Neuronal stem cell (in vitro differentiated cells): ENCODE data around the gene PHACTR3.

Experiments
- DNase-seq: peaks from one replicate; pipeline ENCODE4 v3.0.0-alpha.2; 2013; ENCODE audit warnings: low spot score
- H2AFZ ChIP-seq: one replicate; pipeline ENCODE4 v1.6.1; 2013; ENCODE audit warnings: mild to moderate bottlenecking, low read length, inconsistent platforms
- H2AK5ac ChIP-seq: 2 replicates; pipeline ENCODE4 v1.6.1; 2013; ENCODE audit warnings: low read depth, mild to moderate bottlenecking, inconsistent platforms, low read length, moderate library complexity, mixed read lengths
- H2BK120ac ChIP-seq: 2 replicates; pipeline ENCODE4 v1.6.1; 2013; ENCODE audit warnings: low read depth, mild to moderate bottlenecking, inconsistent platforms, low read length, moderate library complexity, mixed read lengths
- H2BK12ac ChIP-seq: one replicate; pipeline ENCODE4 v1.6.1; 2013; ENCODE audit warnings: low read length, inconsistent platforms
- H2BK15ac ChIP-seq: 2 replicates; pipeline ENCODE4 v1.6.1; 2013; ENCODE audit warnings: mild to moderate bottlenecking, low read length, inconsistent platforms, mixed read lengths
- H2BK5ac ChIP-seq: one replicate; pipeline ENCODE4 v1.6.1; 2013; ENCODE audit warnings: inconsistent platforms, mild to moderate bottlenecking, low read length, moderate library complexity
- H3K14ac ChIP-seq: one replicate; pipeline ENCODE4 v1.6.1; 2013; ENCODE audit warnings: low read length, inconsistent platforms
- H3K18ac ChIP-seq: 2 replicates; pipeline ENCODE4 v1.6.1; 2013; ENCODE audit warnings: low read length, inconsistent platforms
- H3K23ac ChIP-seq: 2 replicates; pipeline ENCODE4 v1.6.1; 2013; ENCODE audit warnings: low read depth, mild to moderate bottlenecking, mixed read lengths, low read length, inconsistent platforms; ENCODE audit not compliant: poor library complexity
- H3K27ac ChIP-seq: replicated peaks from 3 replicates; pipeline ENCODE4 v1.5.1; 2013; ENCODE audit warnings: low read length, inconsistent platforms
- H3K27me3 ChIP-seq, 3 experiments: 2 replicates each; pipeline ENCODE4 v1.6.1; 2013; ENCODE audit warnings: low read length in 3 of 3, mild to moderate bottlenecking in 2 of 3, inconsistent platforms in 1 of 3, low read depth in 1 of 3, mixed read lengths in 1 of 3, moderate library complexity in 1 of 3; ENCODE audit not compliant: control insufficient read depth in 3 of 3, insufficient read depth in 3 of 3
- H3K36me3 ChIP-seq, 2 donors: replicated peaks in 1 of 2; 2 replicates each; pipeline ENCODE4 v1.6.1; 2013; ENCODE audit warnings: low read length in 2 of 2; ENCODE audit not compliant: control insufficient read depth in 2 of 2, insufficient read depth in 2 of 2
- H3K4ac ChIP-seq: 2 replicates; pipeline ENCODE4 v1.6.1; 2013; ENCODE audit warnings: inconsistent platforms, mild to moderate bottlenecking, low read length, moderate library complexity
- H3K4me1 ChIP-seq, 2 donors: 1 replicate in 1 of 2; 2 replicates in 1 of 2; pipeline ENCODE4 v1.6.1; 2013; ENCODE audit warnings: low read length in 2 of 2, low read depth in 1 of 2; ENCODE audit not compliant: control insufficient read depth in 2 of 2, insufficient read depth in 1 of 2
- H3K4me2 ChIP-seq: one replicate; pipeline ENCODE4 v1.6.1; 2013; ENCODE audit warnings: mild to moderate bottlenecking, low read length, inconsistent platforms; ENCODE audit not compliant: insufficient read depth, poor library complexity, severe bottlenecking
- H3K4me3 ChIP-seq, 2 donors: 2 replicates each; pipeline ENCODE4 v1.5.1; 2013; ENCODE audit warnings: low read length in 2 of 2, mild to moderate bottlenecking in 2 of 2, inconsistent platforms in 1 of 2, moderate library complexity in 1 of 2
- H3K79me1 ChIP-seq: one replicate; pipeline ENCODE4 v1.6.1; 2013; ENCODE audit warnings: low read depth, mild to moderate bottlenecking, inconsistent platforms, low read length, moderate library complexity
- H3K9ac ChIP-seq: one replicate; pipeline ENCODE4 v1.6.1; 2013; ENCODE audit warnings: mild to moderate bottlenecking, low read depth, low read length, inconsistent platforms; ENCODE audit not compliant: poor library complexity
- H3K9me3 ChIP-seq, 2 donors: replicated peaks in 1 of 2; 2 replicates each; pipeline versions ENCODE3 to v1.6.1; 2013; ENCODE audit warnings: low read length in 2 of 2, mild to moderate bottlenecking in 2 of 2, inconsistent platforms in 1 of 2, low read depth in 1 of 2, mixed read lengths in 1 of 2, moderate library complexity in 1 of 2; ENCODE audit not compliant: control insufficient read depth in 2 of 2, insufficient read depth in 1 of 2
- H4K8ac ChIP-seq: one replicate; pipeline ENCODE4 v1.6.1; 2013; ENCODE audit warnings: low read depth, mild to moderate bottlenecking, inconsistent platforms, low read length, moderate library complexity
- H4K91ac ChIP-seq: one replicate; pipeline ENCODE4 v1.6.1; 2013; ENCODE audit warnings: low read length, low read depth, mild to moderate bottlenecking, inconsistent platforms; ENCODE audit not compliant: poor library complexity
- WGBS, 2 donors: extraction: QIAGEN DNeasy Blood & Tissue Kit; methylation state at CpG; one replicate each; pipeline ENCODE4 v1.1.7; 2013; ENCODE audit warnings: missing lambda C conversion rate in 2 of 2, mixed read lengths in 1 of 2; ENCODE audit not compliant: insufficient read length in 2 of 2, insufficient replicate concordance in 1 of 2; ENCODE audit errors: extremely low coverage in 2 of 2; 5-methylcytosine and 5-hydroxymethylcytosine counted together

Gene PHACTR3

DNA sequence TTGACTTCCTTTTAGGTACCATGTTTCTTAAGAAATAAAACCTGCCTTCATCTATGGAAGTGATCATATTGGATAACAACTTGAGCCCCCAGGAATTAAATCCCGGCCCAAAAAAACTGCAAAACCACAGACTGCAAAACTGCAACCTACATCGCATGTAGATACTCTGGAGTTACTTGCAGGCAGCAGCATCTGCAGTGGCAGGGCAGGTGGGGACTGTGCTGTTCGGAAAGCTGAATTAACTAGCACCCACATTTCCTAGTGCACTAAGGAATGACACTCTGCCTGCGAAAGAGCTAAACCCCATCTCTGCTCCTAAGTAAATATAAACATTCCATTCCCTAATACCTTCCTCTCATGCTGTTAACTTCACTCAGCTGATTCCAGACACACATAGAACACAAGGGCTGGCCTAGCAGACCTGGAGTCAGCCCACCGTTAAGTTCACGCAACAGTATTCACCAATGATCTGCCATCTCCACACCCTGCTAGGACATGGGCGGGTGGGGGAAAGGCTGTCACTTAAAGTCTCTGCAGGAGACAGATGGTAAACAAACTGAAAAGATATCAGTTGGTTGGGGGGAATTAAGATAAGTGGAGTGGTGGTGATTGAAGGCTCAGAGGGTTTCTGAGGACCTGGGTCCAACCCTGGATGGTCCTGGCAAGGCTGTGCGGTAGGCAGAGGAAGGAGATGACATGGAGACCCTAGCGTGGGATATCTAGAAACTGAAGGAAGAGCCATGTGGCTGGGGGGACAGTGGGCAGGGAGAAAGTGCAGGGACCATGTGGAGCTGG is 200.7 kb downstream of the PHACTR3 start:
- WGBS, 2 donors = no CpG with 5 or more reads among the region's 9 CpGs
- no peak overlapping the region for H3K4ac ChIP-seq

DNA sequence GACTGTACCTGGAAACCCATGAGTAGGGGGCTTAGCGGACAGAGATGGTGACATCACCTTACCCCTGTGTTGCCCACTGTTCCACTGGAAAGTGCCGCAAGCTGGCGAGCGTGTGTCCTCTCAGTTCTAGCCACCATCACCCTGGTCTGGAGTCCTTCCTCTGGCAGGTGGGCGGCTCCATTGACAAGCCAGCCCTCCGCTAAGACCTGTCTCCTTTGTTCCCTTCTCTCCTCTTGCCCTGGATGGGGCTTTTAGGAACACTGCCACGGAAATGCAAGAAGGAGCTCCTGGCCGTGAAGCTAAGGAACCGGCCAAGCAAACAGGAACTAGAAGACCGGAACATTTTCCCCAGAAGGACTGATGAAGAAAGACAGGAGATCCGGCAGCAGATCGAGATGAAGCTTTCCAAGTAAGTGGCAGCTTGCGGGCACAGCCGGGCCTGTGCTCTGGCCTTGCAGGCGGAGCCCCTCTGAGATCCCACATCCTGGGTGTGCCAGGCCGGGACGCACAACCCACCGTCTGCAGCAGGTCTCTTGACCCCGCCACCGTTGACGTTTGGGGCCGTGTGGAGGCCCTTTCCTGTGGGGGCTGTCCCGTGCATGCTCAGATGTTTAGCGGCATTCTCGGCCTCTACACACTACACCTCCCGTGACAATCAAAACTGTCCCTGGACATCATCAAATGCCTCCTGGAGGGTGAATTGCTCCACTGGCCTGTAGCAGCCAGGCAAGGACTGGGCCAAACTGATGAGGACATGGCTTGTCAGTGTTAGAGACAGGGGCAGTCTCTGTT is 201.6 kb downstream of the PHACTR3 start:
- Histone ChIP-seq H4K8ac (no peak overlapping the region), H3K9me3 (no peaks in the 10 kb centered on the region), H2AFZ (no peak overlapping the region), H3K27ac (no peak overlapping the region), H3K9ac (no peak overlapping the region), H3K4me2 (no peak overlapping the region), H3K4ac (no peak overlapping the region), H3K36me3 (no peaks in the 10 kb centered on the region), H4K91ac (no peak overlapping the region), H3K14ac (no peak overlapping the region), H3K79me1 (no peaks in the 10 kb centered on the region), H3K23ac (no peak overlapping the region), H2BK12ac (no peak overlapping the region), H3K4me3 (no peak overlapping the region), H2BK120ac (no peak overlapping the region), H2BK5ac (no peak overlapping the region), H3K18ac (no peak overlapping the region), H2AK5ac (no peak overlapping the region), H2BK15ac (no peak overlapping the region), H3K4me1 (peaks cover 0 to 12% of the 10 kb centered on the region in 2 donors), H3K27me3 (peaks cover 0 to 14% (median 0%) of the 10 kb centered on the region in 3 experiments)
- DNase-seq = no peak
- no CpG with 5 or more reads among the region's 26 CpGs for WGBS, 2 donors

More for the DNA sequence above, 200.7 kb downstream of the PHACTR3 start:
- Histone ChIP-seq H3K27me3 (peaks cover 0 to 14% (median 0%) of the 10 kb centered on the region in 3 experiments), H3K18ac (no peak overlapping the region), H3K14ac (no peak overlapping the region), H3K4me3 (no peak overlapping the region), H4K8ac (no peak overlapping the region), H3K4me1 (peaks cover 0 to 3% of the 10 kb centered on the region in 2 donors), H3K23ac (no peak overlapping the region), H2BK120ac (no peak overlapping the region), H3K9me3 (no peaks in the 10 kb centered on the region), H2BK15ac (no peak overlapping the region), H3K79me1 (no peaks in the 10 kb centered on the region), H2AFZ (no peak overlapping the region), H2AK5ac (no peak overlapping the region), H4K91ac (no peak overlapping the region), H3K36me3 (no peaks in the 10 kb centered on the region), H3K9ac (no peak overlapping the region), H3K27ac (no peak overlapping the region), H2BK12ac (no peak overlapping the region), H3K4me2 (no peak overlapping the region), H2BK5ac (no peak overlapping the region)
- DNase-seq = no peak

DNA sequence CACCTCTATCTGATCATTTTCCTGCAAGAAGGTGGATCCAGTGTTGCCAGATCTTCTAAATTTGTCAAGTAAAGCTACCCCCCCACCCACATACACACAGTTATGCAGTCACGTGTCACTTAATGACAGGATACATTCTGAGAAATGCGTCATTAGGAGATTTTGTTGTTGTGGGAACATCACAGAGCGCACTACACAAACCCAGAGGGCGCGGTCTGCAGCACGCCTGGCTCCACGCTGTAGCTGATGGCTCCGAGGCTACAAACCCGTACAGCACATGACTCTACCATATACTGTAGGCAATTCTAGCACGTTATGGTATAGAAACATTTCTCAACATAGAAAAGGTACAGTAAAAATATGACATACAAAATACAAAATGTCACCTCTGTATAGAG is 202.2 kb downstream of the PHACTR3 start:
- Histone ChIP-seq H2BK15ac (no peak overlapping the region), H3K4ac (no peak overlapping the region), H3K9me3 (no peaks in the 10 kb centered on the region), H2BK5ac (no peak overlapping the region), H3K4me3 (no peak overlapping the region), H2AFZ (no peak overlapping the region), H3K27ac (no peak overlapping the region), H3K4me2 (no peak overlapping the region), H2BK120ac (no peak overlapping the region), H3K9ac (no peak overlapping the region), H4K8ac (no peak overlapping the region), H3K23ac (no peak overlapping the region), H2AK5ac (no peak overlapping the region), H3K79me1 (no peaks in the 10 kb centered on the region), H4K91ac (no peak overlapping the region), H3K14ac (no peak overlapping the region), H3K27me3 (peaks cover 0 to 14% (median 0%) of the 10 kb centered on the region in 3 experiments), H3K18ac (no peak overlapping the region), H3K4me1 (peaks cover 0 to 12% of the 10 kb centered on the region in 2 donors), H3K36me3 (no peaks in the 10 kb centered on the region), H2BK12ac (no peak overlapping the region)
- no peak for DNase-seq
- WGBS, 2 donors = no CpG with 5 or more reads among the region's 10 CpGs
